Neural cell (in vitro differentiated cells): ENCODE data around the gene PRKAG2.

ENCODE experiments used
- CTCF ChIP-seq: fragments of 450-650 bp; IDR thresholded peaks from 2 replicates; pipeline ENCODE4 v1.5.1; 2014; ENCODE audit warnings: antibody characterized with exemption, mild to moderate bottlenecking, moderate library complexity; ENCODE audit not compliant: poor library complexity, severe bottlenecking
- EP300 ChIP-seq: fragments of 450-650 bp; conservative IDR thresholded peaks from 2 replicates; pipeline ENCODE4 v1.6.1; 2014; ENCODE audit warnings: antibody characterized with exemption, mild to moderate bottlenecking, moderate library complexity; ENCODE audit not compliant: poor library complexity, severe bottlenecking
- EZH2 ChIP-seq: fragments of 200-600, 300-800 bp; shearing (Covaris generic), sonication (generic); IDR thresholded peaks from 2 replicates; pipeline ENCODE4 v1.6.1; 2014; ENCODE audit warnings: antibody characterized with exemption, low read length, borderline replicate concordance, mild to moderate bottlenecking; ENCODE audit not compliant: insufficient read depth, poor library complexity, severe bottlenecking
- MXI1 ChIP-seq: fragments of 450-650 bp; conservative IDR thresholded peaks from 2 replicates; pipeline ENCODE4 v1.6.1; 2014; ENCODE audit warnings: antibody characterized with exemption, mild to moderate bottlenecking; ENCODE audit not compliant: poor library complexity, severe bottlenecking
- POLR2AphosphoS5 ChIP-seq: IDR thresholded peaks from 2 replicates; pipeline ENCODE4 v1.6.1; 2012
- RAD21 ChIP-seq: fragments of 450-650 bp; conservative IDR thresholded peaks from 2 replicates; pipeline ENCODE4 v1.6.1; 2014; ENCODE audit warnings: antibody characterized with exemption, mild to moderate bottlenecking, moderate library complexity
- TAF1 ChIP-seq: IDR thresholded peaks from 2 replicates; pipeline ENCODE4 v1.6.1; 2012; ENCODE audit warnings: low read depth

GRCh38 chr7:151664268-151664667 lies 212.6 kb downstream of the PRKAG2 start:
- TF ChIP-seq EP300 (no peak), POLR2AphosphoS5 (no peak), CTCF (no peak), TAF1 (no peak), EZH2 (no peak), RAD21 (no peak), MXI1 (no peak)
